ENCODE measurements around the gene PPP1R3G. TPM values are rescaled to one million over a fixed set of nuclear protein-coding genes. Genes with fewer than 3 reads are reported as not detected.
"Not testable (repeated sequence)": the region's sequence is repeated elsewhere in the genome, so short reads cannot be mapped to it uniquely, and the experiment has no call there.

PPP1R3G gene
- total and polyA plus RNA-seq, 2 donors: 0.75 to 1.5 TPM

GRCh38 chr6:5051394-5051793, 33.7 kb upstream of the PPP1R3G start:
- Histone ChIP-seq H3K36me3 (ENCODE audit: control insufficient read depth in 2 of 2, insufficient read depth in 2 of 2, low read length in 1 of 2) (no peaks in the 10 kb centered on the region), H3K9me3 (ENCODE audit: control insufficient read depth in 2 of 2, insufficient read depth in 1 of 2, low read length in 1 of 2) (peaks cover 2 to 7% of the 10 kb centered on the region in 2 donors), H3K27ac (ENCODE audit: low read depth in 1 of 2, low read length in 1 of 2) (no peak overlapping the region), H3K4me3 (ENCODE audit: low read length in 2 of 2) (no peak overlapping the region), H3K27me3 (ENCODE audit: control insufficient read depth in 2 of 2, insufficient read depth in 1 of 2, low read length in 1 of 2) (no peaks in the 10 kb centered on the region), H3K4me1 (ENCODE audit: control insufficient read depth in 2 of 2, insufficient read depth in 2 of 2, low read length in 2 of 2) (no peaks in the 10 kb centered on the region)
- no peak for DNase-seq (ENCODE audit: low read depth in 6 of 9, low spot score in 9 of 9)
- WGBS: 97% methylated on average over 1 of the region's 1 CpG

- Histone ChIP-seq H3K27me3 (ENCODE audit: control insufficient read depth in 2 of 2, insufficient read depth in 1 of 2, low read length in 1 of 2) (no peaks in the 10 kb centered on the region), H3K9me3 (ENCODE audit: control insufficient read depth in 2 of 2, insufficient read depth in 1 of 2, low read length in 1 of 2) (peaks cover 2 to 7% of the 10 kb centered on the region in 2 donors), H3K36me3 (ENCODE audit: control insufficient read depth in 2 of 2, insufficient read depth in 2 of 2, low read length in 1 of 2) (no peaks in the 10 kb centered on the region), H3K4me1 (ENCODE audit: control insufficient read depth in 2 of 2, insufficient read depth in 2 of 2, low read length in 2 of 2) (no peaks in the 10 kb centered on the region), H3K27ac (ENCODE audit: low read depth in 1 of 2, low read length in 1 of 2) (no peak overlapping the region), H3K4me3 (ENCODE audit: low read length in 2 of 2) (no peak overlapping the region)
- DNase-seq (ENCODE audit: low read depth in 6 of 9, low spot score in 9 of 9): no peak
Observed at GRCh38 chr6:5053038-5053437, 32.1 kb upstream of the PPP1R3G start.

- Histone ChIP-seq H3K4me3 (ENCODE audit: low read length in 2 of 2) (no peak overlapping the region), H3K36me3 (ENCODE audit: control insufficient read depth in 2 of 2, insufficient read depth in 2 of 2, low read length in 1 of 2) (no peaks in the 10 kb centered on the region), H3K4me1 (ENCODE audit: control insufficient read depth in 2 of 2, insufficient read depth in 2 of 2, low read length in 2 of 2) (no peaks in the 10 kb centered on the region), H3K27ac (ENCODE audit: low read depth in 1 of 2, low read length in 1 of 2) (no peak overlapping the region), H3K27me3 (ENCODE audit: control insufficient read depth in 2 of 2, insufficient read depth in 1 of 2, low read length in 1 of 2) (no peaks in the 10 kb centered on the region), H3K9me3 (ENCODE audit: control insufficient read depth in 2 of 2, insufficient read depth in 1 of 2, low read length in 1 of 2) (peaks cover 2 to 7% of the 10 kb centered on the region in 2 donors)
- no peak for DNase-seq (ENCODE audit: low read depth in 6 of 9, low spot score in 9 of 9)
- 75% methylated on average over 1 of the region's 1 CpG for WGBS
Observed at GRCh38 chr6:5053864-5054244, 31.3 kb upstream of the PPP1R3G start.

- 93% methylated on average over 6 of the region's 6 CpGs for WGBS
- Histone ChIP-seq H3K27me3 (ENCODE audit: control insufficient read depth in 2 of 2, insufficient read depth in 1 of 2, low read length in 1 of 2) (no peaks in the 10 kb centered on the region), H3K27ac (ENCODE audit: low read depth in 1 of 2, low read length in 1 of 2) (no peak overlapping the region), H3K36me3 (ENCODE audit: control insufficient read depth in 2 of 2, insufficient read depth in 2 of 2, low read length in 1 of 2) (no peaks in the 10 kb centered on the region), H3K4me3 (ENCODE audit: low read length in 2 of 2) (no peak overlapping the region), H3K9me3 (ENCODE audit: control insufficient read depth in 2 of 2, insufficient read depth in 1 of 2, low read length in 1 of 2) (peaks cover 2 to 7% of the 10 kb centered on the region in 2 donors), H3K4me1 (ENCODE audit: control insufficient read depth in 2 of 2, insufficient read depth in 2 of 2, low read length in 2 of 2) (no peaks in the 10 kb centered on the region)
- DNase-seq (ENCODE audit: low read depth in 6 of 9, low spot score in 9 of 9): no peak
Observed at GRCh38 chr6:5054245-5054873, 30.8 kb upstream of the PPP1R3G start.

- Histone ChIP-seq H3K36me3 (ENCODE audit: control insufficient read depth in 2 of 2, insufficient read depth in 2 of 2, low read length in 1 of 2) (no peaks in the 10 kb centered on the region), H3K4me3 (ENCODE audit: low read length in 2 of 2) (no peak overlapping the region), H3K9me3 (ENCODE audit: control insufficient read depth in 2 of 2, insufficient read depth in 1 of 2, low read length in 1 of 2) (peaks cover 2 to 3% of the 10 kb centered on the region in 2 donors), H3K27ac (ENCODE audit: low read depth in 1 of 2, low read length in 1 of 2) (no peak overlapping the region), H3K4me1 (ENCODE audit: control insufficient read depth in 2 of 2, insufficient read depth in 2 of 2, low read length in 2 of 2) (no peaks in the 10 kb centered on the region), H3K27me3 (ENCODE audit: control insufficient read depth in 2 of 2, insufficient read depth in 1 of 2, low read length in 1 of 2) (no peaks in the 10 kb centered on the region)
- no peak for DNase-seq (ENCODE audit: low read depth in 6 of 9, low spot score in 9 of 9)
- WGBS: 95% methylated on average over 4 of the region's 4 CpGs
Observed at GRCh38 chr6:5055118-5055517, 30.0 kb upstream of the PPP1R3G start.

GRCh38 chr6:5058254-5058653, 26.9 kb upstream of the PPP1R3G start:
- no peaks in the 10 kb centered on the region for H3K4me1 ChIP-seq (ENCODE audit: control insufficient read depth in 2 of 2, insufficient read depth in 2 of 2, low read length in 2 of 2)
- H3K36me3 ChIP-seq (ENCODE audit: control insufficient read depth in 2 of 2, insufficient read depth in 2 of 2, low read length in 1 of 2): no peaks in the 10 kb centered on the region
- no peak overlapping the region for H3K4me3 ChIP-seq (ENCODE audit: low read length in 2 of 2)
- no peak overlapping the region for H3K27ac ChIP-seq (ENCODE audit: low read depth in 1 of 2, low read length in 1 of 2)
- H3K9me3 ChIP-seq (ENCODE audit: control insufficient read depth in 2 of 2, insufficient read depth in 1 of 2, low read length in 1 of 2): no peaks in the 10 kb centered on the region
- H3K27me3 ChIP-seq (ENCODE audit: control insufficient read depth in 2 of 2, insufficient read depth in 1 of 2, low read length in 1 of 2): no peaks in the 10 kb centered on the region
- no peak for DNase-seq (ENCODE audit: low read depth in 6 of 9, low spot score in 9 of 9)
- WGBS: 54% methylated on average over 8 of the region's 8 CpGs

- WGBS: 98% methylated on average over 11 of the region's 11 CpGs
- H3K36me3 ChIP-seq (ENCODE audit: control insufficient read depth in 2 of 2, insufficient read depth in 2 of 2, low read length in 1 of 2): no peaks in the 10 kb centered on the region
- no peaks in the 10 kb centered on the region for H3K27me3 ChIP-seq (ENCODE audit: control insufficient read depth in 2 of 2, insufficient read depth in 1 of 2, low read length in 1 of 2)
- H3K9me3 ChIP-seq (ENCODE audit: control insufficient read depth in 2 of 2, insufficient read depth in 1 of 2, low read length in 1 of 2): no peaks in the 10 kb centered on the region
- DNase-seq (ENCODE audit: low read depth in 6 of 9, low spot score in 9 of 9): no peak
- no peak overlapping the region for H3K4me3 ChIP-seq (ENCODE audit: low read length in 2 of 2)
- no peak overlapping the region for H3K27ac ChIP-seq (ENCODE audit: low read depth in 1 of 2, low read length in 1 of 2)
- no peaks in the 10 kb centered on the region for H3K4me1 ChIP-seq (ENCODE audit: control insufficient read depth in 2 of 2, insufficient read depth in 2 of 2, low read length in 2 of 2)
Observed at GRCh38 chr6:5059036-5059896, 25.9 kb upstream of the PPP1R3G start.

- H3K4me1 ChIP-seq (ENCODE audit: control insufficient read depth in 2 of 2, insufficient read depth in 2 of 2, low read length in 2 of 2): not testable (repeated sequence)
Observed at GRCh38 chr6:5060439-5060838, 24.7 kb upstream of the PPP1R3G start.

GRCh38 chr6:5061152-5061551, 24.0 kb upstream of the PPP1R3G start:
- Histone ChIP-seq H3K4me1 (ENCODE audit: control insufficient read depth in 2 of 2, insufficient read depth in 2 of 2, low read length in 2 of 2) (no peaks in the 10 kb centered on the region), H3K27me3 (ENCODE audit: control insufficient read depth in 2 of 2, insufficient read depth in 1 of 2, low read length in 1 of 2) (no peaks in the 10 kb centered on the region), H3K9me3 (ENCODE audit: control insufficient read depth in 2 of 2, insufficient read depth in 1 of 2, low read length in 1 of 2) (no peaks in the 10 kb centered on the region), H3K27ac (ENCODE audit: low read depth in 1 of 2, low read length in 1 of 2) (no peak overlapping the region), H3K4me3 (ENCODE audit: low read length in 2 of 2) (no peak overlapping the region), H3K36me3 (ENCODE audit: control insufficient read depth in 2 of 2, insufficient read depth in 2 of 2, low read length in 1 of 2) (no peaks in the 10 kb centered on the region)
- WGBS: 89% methylated on average over 3 of the region's 3 CpGs
- DNase-seq (ENCODE audit: low read depth in 6 of 9, low spot score in 9 of 9): no peak

More at GRCh38 chr6:5060439-5060838, 24.7 kb upstream of the PPP1R3G start:
- H3K4me3 ChIP-seq (ENCODE audit: low read length in 2 of 2); H3K36me3 ChIP-seq (ENCODE audit: control insufficient read depth in 2 of 2, insufficient read depth in 2 of 2, low read length in 1 of 2); H3K27ac ChIP-seq (ENCODE audit: low read depth in 1 of 2, low read length in 1 of 2); H3K9me3 ChIP-seq (ENCODE audit: control insufficient read depth in 2 of 2, insufficient read depth in 1 of 2, low read length in 1 of 2); H3K27me3 ChIP-seq (ENCODE audit: control insufficient read depth in 2 of 2, insufficient read depth in 1 of 2, low read length in 1 of 2); DNase-seq (ENCODE audit: low read depth in 6 of 9, low spot score in 9 of 9): not testable (repeated sequence)
- WGBS: 98% methylated on average over 9 of the region's 9 CpGs

All from thymus (tissue), 11 donors.